Thymus (tissue), 11 donors: ENCODE data around the gene ERGIC1. TPM values are rescaled to one million over a fixed set of nuclear protein-coding genes. Genes with fewer than 3 reads are reported as not detected.

ENCODE experiments used
- DNase-seq, 9 donors: peaks; one replicate each; pipeline ENCODE4 v3.0.0-alpha.2; 2013; ENCODE audit warnings: low spot score in 9 of 9, low read depth in 6 of 9, missing footprints in 1 of 9
- H3K27ac ChIP-seq, 2 donors: one replicate each; pipeline ENCODE4 v1.5.1; 2013; ENCODE audit warnings: control low read depth in 1 of 2, low read depth in 1 of 2, low read length in 1 of 2, mild to moderate bottlenecking in 1 of 2, moderate library complexity in 1 of 2
- H3K27me3 ChIP-seq, 2 donors: one replicate each; pipeline ENCODE4 v1.5.1; 2013; ENCODE audit warnings: low read length in 1 of 2; ENCODE audit not compliant: control insufficient read depth in 2 of 2, insufficient read depth in 1 of 2
- H3K36me3 ChIP-seq, 2 donors: one replicate each; pipeline ENCODE4 v1.5.1; 2013; ENCODE audit warnings: low read length in 1 of 2, mild to moderate bottlenecking in 1 of 2, moderate library complexity in 1 of 2; ENCODE audit not compliant: control insufficient read depth in 2 of 2, insufficient read depth in 2 of 2
- H3K4me1 ChIP-seq, 2 donors: one replicate each; pipeline ENCODE4 v1.5.1; 2013; ENCODE audit warnings: low read length in 2 of 2; ENCODE audit not compliant: control insufficient read depth in 2 of 2, insufficient read depth in 2 of 2
- H3K4me3 ChIP-seq, 2 donors: one replicate each; pipeline ENCODE4 v1.5.1; 2013; ENCODE audit warnings: low read length in 2 of 2, control low read depth in 1 of 2, mild to moderate bottlenecking in 1 of 2
- H3K9me3 ChIP-seq, 2 donors: one replicate each; pipeline ENCODE4 v1.5.1; 2013; ENCODE audit warnings: low read length in 1 of 2, mild to moderate bottlenecking in 1 of 2; ENCODE audit not compliant: control insufficient read depth in 2 of 2, insufficient read depth in 1 of 2
- WGBS: extraction: QIAGEN DNeasy Blood & Tissue Kit; methylation state at CpG from one replicate; pipeline ENCODE4 v1.1.7; 2013; 5-methylcytosine and 5-hydroxymethylcytosine counted together
- polyA plus RNA-seq: library from polyadenylated mRNA; stranded (reverse); fragments of 200-250 nt; gene quantifications from one replicate; pipeline ENCODE4 v1.2.3, GENCODE V29; 2013
- total RNA-seq: library from RNA; stranded (reverse); fragments of 120-200 nt; gene quantifications from one replicate; pipeline ENCODE4 v1.2.4, GENCODE V29; 2013
- donor health status: healthy.

Gene ERGIC1
- total and polyA plus RNA-seq, 2 donors, result 57.2 to 69.2 TPM

- peaks cover 48 to 59% of the 10 kb centered on the region in 2 donors for H3K36me3 ChIP-seq
- no peaks in the 10 kb centered on the region for H3K9me3 ChIP-seq
- H3K4me1 ChIP-seq, result peaks cover 0 to 8% of the 10 kb centered on the region in 2 donors
- no peak overlapping the region for H3K27ac ChIP-seq
- no peak for DNase-seq
- no peaks in the 10 kb centered on the region for H3K27me3 ChIP-seq
- H3K4me3 ChIP-seq, result no peak overlapping the region
- WGBS, result 94% methylated on average over 23 of the region's 23 CpGs
Observed at GRCh38 chr5:172885597-172886340, 51.7 kb downstream of the ERGIC1 start.

- Histone ChIP-seq H3K9me3 (no peaks in the 10 kb centered on the region), H3K36me3 (peaks cover 54 to 58% of the 10 kb centered on the region in 2 donors), H3K27ac (peak overlapping the region in 1 of 2 donors; percentile 11), H3K4me1 (peaks cover 0 to 8% of the 10 kb centered on the region in 2 donors), H3K4me3 (no peak overlapping the region), H3K27me3 (no peaks in the 10 kb centered on the region)
- 94% methylated on average over 6 of the region's 6 CpGs for WGBS
- no peak for DNase-seq
Observed at GRCh38 chr5:172886476-172886875, 52.4 kb downstream of the ERGIC1 start.

DNA sequence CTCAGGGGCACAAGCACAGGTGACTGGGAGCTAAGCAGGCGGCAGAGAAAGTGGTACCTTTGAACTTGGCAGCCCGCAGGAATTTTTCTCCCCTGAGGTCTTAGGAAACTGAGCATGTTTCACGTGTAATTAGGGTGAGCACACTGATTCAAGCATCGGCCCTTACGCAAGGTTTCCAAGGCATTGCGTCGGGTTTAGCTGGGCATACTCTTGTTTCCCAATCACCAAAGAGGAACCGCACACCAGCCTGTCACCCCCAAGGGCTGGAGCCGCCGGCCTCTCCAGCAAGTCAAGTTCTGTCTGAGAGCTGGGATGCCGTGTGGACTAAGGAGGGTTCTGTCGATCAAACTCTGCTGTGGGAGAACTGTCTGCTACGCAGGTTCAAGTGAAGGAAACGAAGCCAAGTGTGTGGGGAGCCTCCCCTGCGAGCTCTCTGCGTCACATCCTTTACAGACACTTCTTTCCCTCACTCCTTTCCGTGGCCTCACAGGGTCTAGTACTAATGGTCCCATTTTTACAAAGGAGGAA lies 53.0 kb downstream of the ERGIC1 start:
- no peak overlapping the region for H3K4me3 ChIP-seq
- H3K27ac ChIP-seq, result peak overlapping the region; percentile 11 to 32
- no peak for DNase-seq
- H3K9me3 ChIP-seq, result no peaks in the 10 kb centered on the region
- H3K36me3 ChIP-seq, result peaks cover 53 to 54% of the 10 kb centered on the region in 2 donors
- H3K4me1 ChIP-seq, result peaks cover 0 to 8% of the 10 kb centered on the region in 2 donors
- 95% methylated on average over 17 of the region's 17 CpGs for WGBS
- no peaks in the 10 kb centered on the region for H3K27me3 ChIP-seq

GRCh38 chr5:172887692-172888091 lies 53.6 kb downstream of the ERGIC1 start:
- 92% methylated on average over 8 of the region's 8 CpGs for WGBS
- Histone ChIP-seq H3K27ac (peak overlapping the region in 1 of 2 donors; percentile 32), H3K27me3 (no peaks in the 10 kb centered on the region), H3K4me1 (peaks cover 0 to 8% of the 10 kb centered on the region in 2 donors), H3K9me3 (no peaks in the 10 kb centered on the region), H3K4me3 (no peak overlapping the region), H3K36me3 (peaks cover 51 to 57% of the 10 kb centered on the region in 2 donors)
- DNase-seq, result no peak

DNA sequence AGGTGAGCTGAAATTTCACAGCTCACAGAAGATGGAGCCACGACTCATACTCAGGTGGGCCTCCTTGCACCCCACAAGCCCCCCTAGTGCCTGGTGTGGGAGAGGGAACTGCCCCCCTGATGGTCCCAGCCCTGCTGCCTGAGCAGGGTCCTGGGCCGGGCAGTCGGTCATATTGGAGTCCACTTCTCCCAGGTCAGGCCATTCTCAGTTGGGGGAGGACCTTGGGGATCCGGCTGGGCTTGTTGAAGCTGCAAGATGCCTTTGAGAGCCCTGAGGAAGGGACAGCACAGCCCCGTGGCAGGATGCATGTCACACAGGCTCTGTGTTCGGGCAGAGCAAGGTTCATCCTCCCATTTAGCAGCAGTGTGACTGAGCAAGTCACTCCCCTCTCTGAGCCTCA lies 56.6 kb downstream of the ERGIC1 start:
- WGBS, result 94% methylated on average over 6 of the region's 6 CpGs
- Histone ChIP-seq H3K27me3 (no peaks in the 10 kb centered on the region), H3K4me3 (no peak overlapping the region), H3K36me3 (peaks cover 52 to 54% of the 10 kb centered on the region in 2 donors), H3K4me1 (peaks cover 0 to 8% of the 10 kb centered on the region in 2 donors), H3K9me3 (no peaks in the 10 kb centered on the region), H3K27ac (no peak overlapping the region)
- no peak for DNase-seq

- Histone ChIP-seq H3K9me3 (no peaks in the 10 kb centered on the region), H3K4me1 (peaks cover 0 to 13% of the 10 kb centered on the region in 2 donors), H3K27me3 (no peaks in the 10 kb centered on the region), H3K36me3 (peaks cover 58 to 62% of the 10 kb centered on the region in 2 donors), H3K4me3 (no peak overlapping the region), H3K27ac (no peak overlapping the region)
- no peak for DNase-seq
- WGBS, result 96% methylated on average over 7 of the region's 7 CpGs
Observed at GRCh38 chr5:172891716-172892421, 57.8 kb downstream of the ERGIC1 start.

GRCh38 chr5:172892713-172893112 lies 58.7 kb downstream of the ERGIC1 start:
- Histone ChIP-seq H3K9me3 (no peaks in the 10 kb centered on the region), H3K27me3 (no peaks in the 10 kb centered on the region), H3K27ac (no peak overlapping the region), H3K4me3 (no peak overlapping the region), H3K4me1 (peaks cover 0 to 14% of the 10 kb centered on the region in 2 donors), H3K36me3 (peaks cover 53 to 62% of the 10 kb centered on the region in 2 donors)
- DNase-seq, result no peak
- 95% methylated on average over 7 of the region's 7 CpGs for WGBS

DNA sequence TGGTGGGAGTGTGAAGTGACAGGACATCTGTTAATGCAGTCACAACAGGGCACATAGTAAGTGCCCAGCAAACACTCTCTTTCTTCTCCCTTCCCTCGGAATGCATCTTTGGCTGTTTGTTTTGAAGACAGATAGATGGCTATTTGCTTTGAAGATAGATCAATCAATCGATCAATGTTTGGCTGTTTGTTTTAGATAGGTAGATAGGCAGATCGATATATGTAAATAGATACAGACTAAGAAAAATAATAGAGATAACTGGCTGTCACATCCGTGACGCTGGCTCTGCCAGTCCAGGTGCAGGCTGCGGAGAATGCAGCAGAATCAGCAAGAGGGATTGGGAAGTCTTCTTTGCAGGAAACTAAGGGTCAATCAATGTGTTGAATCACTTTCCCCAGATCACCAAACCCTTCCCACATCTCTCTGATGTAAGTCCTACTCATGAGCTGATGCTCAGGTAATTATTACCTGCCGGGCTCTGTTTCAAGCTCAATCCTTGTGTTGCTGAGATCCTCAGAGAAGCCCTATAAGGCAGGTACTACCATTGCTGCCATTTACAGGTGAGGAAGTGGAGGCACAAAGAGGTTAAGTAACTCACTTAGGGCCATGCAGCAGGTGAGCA lies 60.8 kb downstream of the ERGIC1 start:
- H3K36me3 ChIP-seq, result peaks cover 63 to 69% of the 10 kb centered on the region in 2 donors
- no peak overlapping the region for H3K27ac ChIP-seq
- 96% methylated on average over 7 of the region's 7 CpGs for WGBS
- DNase-seq, result no peak
- H3K27me3 ChIP-seq, result no peaks in the 10 kb centered on the region
- H3K9me3 ChIP-seq, result no peaks in the 10 kb centered on the region
- H3K4me1 ChIP-seq, result peaks cover 0 to 18% of the 10 kb centered on the region in 2 donors
- no peak overlapping the region for H3K4me3 ChIP-seq

GRCh38 chr5:172895549-172895948 lies 61.5 kb downstream of the ERGIC1 start:
- H3K36me3 ChIP-seq, result peaks cover 62 to 67% of the 10 kb centered on the region in 2 donors
- H3K4me1 ChIP-seq, result peaks cover 0 to 18% of the 10 kb centered on the region in 2 donors
- no peak for DNase-seq
- no peaks in the 10 kb centered on the region for H3K9me3 ChIP-seq
- no peak overlapping the region for H3K27ac ChIP-seq
- H3K4me3 ChIP-seq, result no peak overlapping the region
- no peaks in the 10 kb centered on the region for H3K27me3 ChIP-seq
- WGBS, result 98% methylated on average over 4 of the region's 4 CpGs
